GM04503 (cell line): ENCODE data around the gene PHIP.

Experiments used
- DNase-seq: peaks from one replicate; pipeline ENCODE4 v3.0.0-alpha.2; 2012; ENCODE audit warnings: low read depth

The PHIP gene

DNA sequence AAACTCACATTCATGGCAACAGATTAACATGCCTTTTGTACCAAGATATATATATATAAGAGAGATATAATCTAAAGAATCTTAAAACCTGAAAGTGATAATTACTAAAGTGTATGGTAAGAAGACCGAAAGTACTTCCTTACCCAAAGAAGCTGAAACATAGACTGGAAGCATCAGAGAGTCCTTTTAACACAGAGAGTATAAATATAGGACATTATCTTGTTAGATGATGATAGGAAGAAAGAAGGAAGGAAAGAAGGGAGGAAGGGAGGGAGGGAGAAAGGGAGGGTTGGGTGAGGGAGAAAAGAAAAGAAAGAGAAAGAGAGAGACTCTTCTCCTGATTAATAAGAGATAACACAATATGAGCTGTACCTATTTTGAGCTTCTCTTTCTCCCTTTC, 68.2 kb downstream of the PHIP start:
- no peak for DNase-seq

DNA sequence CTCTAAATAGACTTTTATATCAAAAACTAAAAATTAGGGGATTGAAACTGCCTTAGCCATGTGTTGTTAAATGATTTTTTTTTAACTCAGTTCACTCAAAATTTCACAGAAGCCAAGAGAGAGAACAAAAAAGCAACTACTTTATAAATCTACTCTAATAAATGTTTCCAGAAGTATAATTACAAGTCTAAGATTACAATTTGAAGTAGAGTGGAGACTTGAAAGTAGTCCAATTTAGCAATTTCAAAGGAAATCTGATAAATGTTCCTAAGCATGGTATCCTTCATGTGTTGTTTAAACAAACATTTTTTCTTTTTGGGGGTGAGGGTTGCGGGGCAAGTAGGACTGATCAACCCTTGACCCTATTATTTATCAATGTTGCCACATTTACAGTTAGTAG, 72.6 kb downstream of the PHIP start:
- DNase-seq = no peak

DNA sequence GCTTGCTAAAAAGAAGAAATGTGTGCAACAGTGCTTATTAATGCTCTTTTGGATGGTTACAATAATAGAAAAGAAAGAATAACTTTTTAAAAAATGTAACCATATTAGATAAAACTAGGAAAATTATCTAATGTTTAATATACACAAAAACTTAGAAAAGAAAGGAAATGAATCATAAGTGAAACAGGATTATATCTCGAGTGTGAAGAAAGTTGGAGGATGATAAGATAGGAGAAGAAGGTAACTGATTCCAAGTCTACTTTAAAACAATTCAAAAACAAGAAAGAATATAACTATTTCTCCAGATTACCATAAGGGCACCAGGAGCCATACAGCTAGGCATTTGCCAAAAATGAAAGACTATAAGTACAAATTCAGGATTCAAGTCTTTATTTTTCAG, 73.0 kb downstream of the PHIP start:
- no peak for DNase-seq

GRCh38 chr6:79004239-79004638, 73.8 kb downstream of the PHIP start:
- no peak for DNase-seq

- no peak for DNase-seq
These were observed 76.6 kb downstream of the PHIP start for GRCh38 chr6:79001415-79001814.

- no peak for DNase-seq
These were observed 78.3 kb downstream of the PHIP start for GRCh38 chr6:78999737-79000136.

GRCh38 chr6:78995946-78996345, 82.1 kb downstream of the PHIP start:
- DNase-seq = no peak

- no peak for DNase-seq
These were observed 82.7 kb downstream of the PHIP start for GRCh38 chr6:78995346-78995745.

- DNase-seq = no peak
These were observed 84.1 kb downstream of the PHIP start for GRCh38 chr6:78993955-78994354.

GRCh38 chr6:78989191-78989590, 88.9 kb downstream of the PHIP start:
- no peak for DNase-seq

GRCh38 chr6:78986161-78986560, 91.9 kb downstream of the PHIP start:
- DNase-seq = no peak

DNA sequence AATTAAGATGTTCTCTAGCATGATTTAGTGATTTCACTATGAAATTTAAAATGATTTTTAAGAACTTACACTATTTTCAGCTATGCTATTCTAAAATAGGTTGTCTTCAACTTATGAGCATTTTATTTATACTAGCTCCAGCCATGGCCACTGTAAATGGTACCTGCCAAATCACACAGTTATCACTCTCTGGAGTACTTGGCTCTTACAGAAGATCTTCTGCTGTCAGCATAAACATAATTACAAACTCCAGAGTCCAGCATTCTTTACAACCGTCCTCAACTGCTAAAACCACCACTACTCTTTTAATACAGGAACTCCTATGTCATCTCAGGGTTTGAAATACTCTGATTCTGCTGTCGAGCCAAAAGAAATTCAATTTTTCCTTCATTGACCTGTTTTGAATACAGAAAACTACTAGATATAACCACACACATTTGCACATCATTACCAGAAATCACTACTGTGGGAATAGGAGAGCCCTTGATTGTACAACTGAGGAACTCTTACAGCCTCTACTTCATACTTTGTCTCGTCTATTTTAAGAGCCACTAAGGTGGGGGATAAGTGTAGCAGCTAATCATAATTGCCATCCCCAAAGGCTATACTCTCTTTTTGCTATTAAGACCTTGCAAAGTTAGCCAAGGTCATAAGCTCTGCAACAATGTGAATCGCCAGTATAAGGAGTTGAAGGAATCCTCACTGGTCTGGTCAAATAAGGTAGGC, 93.7 kb downstream of the PHIP start:
- DNase-seq = no peak

DNA sequence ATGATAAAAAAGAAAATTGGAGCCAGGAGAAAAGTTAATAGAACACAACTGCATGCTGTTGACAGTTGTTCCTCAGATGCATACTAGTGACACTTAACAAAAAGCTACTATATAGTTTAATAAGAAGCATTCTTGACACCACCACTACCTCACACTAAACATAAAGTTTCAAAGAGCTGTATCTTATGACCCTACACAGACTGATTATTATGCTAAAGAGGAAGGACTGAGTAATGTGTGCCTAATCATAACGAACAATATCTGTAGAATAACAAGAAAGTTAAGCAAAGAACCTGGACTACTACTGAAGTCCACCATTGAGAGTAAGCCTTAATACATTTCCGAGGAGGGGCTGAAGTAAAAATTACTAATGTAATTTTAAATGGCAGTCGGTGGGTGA, 110.9 kb downstream of the PHIP start:
- no peak for DNase-seq

GRCh38 chr6:78966542-78966941, 111.5 kb downstream of the PHIP start:
- DNase-seq = no peak

GRCh38 chr6:78962448-78962847, 115.6 kb downstream of the PHIP start:
- DNase-seq = no peak

GRCh38 chr6:78954740-78955139, 123.3 kb downstream of the PHIP start:
- no peak for DNase-seq

GRCh38 chr6:78953798-78954197, 124.3 kb downstream of the PHIP start:
- no peak for DNase-seq

DNA sequence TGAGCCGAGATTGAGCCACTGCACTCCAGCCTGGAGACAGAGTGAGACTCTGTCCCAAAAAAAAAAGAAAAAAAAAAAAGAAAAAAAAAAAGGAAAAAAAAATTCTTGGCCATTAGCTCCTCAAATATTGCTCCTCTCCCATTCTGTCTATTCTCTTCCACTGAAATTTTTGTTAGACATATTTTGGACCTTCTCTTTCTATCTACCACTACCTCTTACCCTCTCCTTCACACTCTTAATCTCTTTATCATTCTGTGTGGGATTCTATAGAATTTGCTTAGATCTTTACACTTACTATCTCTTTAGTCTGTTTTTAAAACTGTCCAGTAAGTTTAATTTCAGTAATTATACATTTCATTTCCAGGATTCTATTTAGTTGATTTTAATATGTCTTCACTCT, 125.7 kb downstream of the PHIP start:
- DNase-seq = no peak

DNA sequence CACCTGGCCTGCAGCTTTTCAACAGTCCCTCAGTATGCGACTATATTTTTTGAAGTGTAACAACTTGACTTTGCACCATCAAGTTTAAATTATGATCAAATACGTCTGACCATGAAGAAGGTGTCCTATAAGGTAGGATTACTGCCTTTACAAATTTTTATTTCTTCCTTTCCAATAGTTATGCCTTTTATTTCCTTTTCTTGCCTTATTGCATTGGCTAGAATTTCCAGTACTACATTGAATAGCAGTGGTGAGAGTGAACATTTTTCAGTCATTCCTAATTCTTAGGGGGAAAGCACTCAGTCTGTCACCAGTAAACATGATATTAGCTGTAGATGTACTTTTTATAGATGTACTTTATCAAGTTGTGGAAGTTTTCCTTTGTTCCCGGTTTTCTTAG, 129.3 kb downstream of the PHIP start:
- DNase-seq = no peak

DNA sequence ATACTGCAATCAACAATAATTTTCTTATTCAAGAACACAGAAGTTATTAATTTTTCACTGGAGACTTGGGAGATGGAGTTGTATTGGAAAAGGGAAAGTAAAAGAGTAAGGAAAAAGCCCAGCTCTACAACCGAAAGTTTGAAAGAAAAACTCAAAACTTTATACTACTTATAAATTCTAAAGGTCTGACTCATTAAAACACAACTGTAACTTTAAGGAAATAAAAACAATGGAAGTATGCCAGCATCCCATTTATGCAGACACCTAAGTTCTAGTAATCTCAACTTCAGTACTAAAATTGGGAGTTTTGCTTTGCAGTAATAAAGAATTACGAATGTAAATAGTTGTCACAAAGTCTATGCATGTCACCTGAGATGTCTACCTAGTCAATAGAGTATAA, 130.1 kb downstream of the PHIP start:
- DNase-seq = no peak

DNA sequence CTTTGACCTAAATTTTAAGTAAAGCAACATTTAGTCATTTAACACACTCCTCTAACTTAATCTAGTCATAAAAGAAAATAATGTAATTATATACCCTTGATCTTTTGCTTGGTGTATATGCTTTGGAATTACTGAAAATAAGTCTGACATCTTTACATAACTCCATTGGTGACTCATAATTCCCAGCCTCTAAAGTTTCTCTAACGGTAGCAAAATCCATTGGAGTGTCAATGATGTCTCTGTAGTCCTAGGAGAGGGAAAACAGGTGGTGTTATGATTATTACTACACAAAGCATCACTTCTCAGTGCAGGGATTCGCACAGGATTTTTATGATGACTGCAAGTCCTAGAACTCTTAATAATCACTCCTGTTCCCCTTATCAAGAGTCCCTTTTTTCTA, 130.5 kb downstream of the PHIP start:
- no peak for DNase-seq

GRCh38 chr6:78942446-78942845, 135.6 kb downstream of the PHIP start:
- DNase-seq = no peak

DNA sequence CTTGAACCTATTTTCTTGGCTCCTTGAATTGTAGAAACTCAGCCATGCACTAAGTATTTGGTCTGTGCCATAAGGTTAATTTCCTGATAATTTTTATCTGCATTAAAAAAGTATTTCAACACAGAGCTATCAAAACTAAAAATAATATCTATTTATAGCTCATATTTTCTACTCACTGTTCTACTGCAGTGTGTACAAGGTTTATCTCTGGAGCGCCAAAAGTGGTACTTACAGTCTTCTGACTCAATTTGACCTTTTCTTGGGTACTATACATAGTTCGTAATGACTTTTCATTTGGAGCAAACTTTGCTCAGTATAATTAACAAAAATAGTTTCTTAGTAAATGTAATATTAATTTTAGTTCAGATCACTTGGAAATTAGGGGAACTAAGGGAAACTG, 141.5 kb downstream of the PHIP start:
- DNase-seq = no peak

- no peak for DNase-seq
These were observed 142.5 kb downstream of the PHIP start for GRCh38 chr6:78935553-78935952.

- DNase-seq = no peak
These were observed 152.7 kb downstream of the PHIP start for GRCh38 chr6:78925317-78925716.
